ENCODE data around the gene NRG2.

The NRG2 gene

GRCh38 chr5:140041099-140041491 is 2.0 kb downstream of the NRG2 start:
- no peak for DNase-seq (ENCODE audit: low spot score)

DNA sequence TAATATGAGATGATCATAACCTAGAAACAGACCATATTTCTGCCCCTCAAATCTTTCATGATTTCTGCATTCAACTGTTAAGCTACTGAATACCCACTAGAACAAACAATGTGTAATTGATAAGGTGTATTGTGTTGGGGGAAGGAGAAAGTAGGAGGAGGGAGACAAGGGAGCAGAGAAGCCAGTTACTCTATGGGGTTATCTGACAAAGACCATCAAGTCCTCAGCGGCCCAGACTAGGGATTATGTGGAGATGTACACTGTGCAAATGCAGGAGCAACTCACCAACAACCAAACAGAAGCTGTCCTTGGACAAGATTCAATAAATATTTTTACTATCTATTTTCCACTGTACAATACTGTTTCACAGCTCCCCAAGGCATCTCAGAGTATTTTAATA is 2.7 kb downstream of the NRG2 start:
- DNase-seq (ENCODE audit: low spot score) = no peak

- no peak for DNase-seq (ENCODE audit: low spot score)
Measured at GRCh38 chr5:140039561-140039960, 3.5 kb downstream of the NRG2 start.

- peak; percentile 27 for DNase-seq (ENCODE audit: low spot score)
Measured at GRCh38 chr5:140038373-140038957, 4.6 kb downstream of the NRG2 start.

- no peak for DNase-seq (ENCODE audit: low spot score)
Measured at GRCh38 chr5:140037012-140037411, 6.1 kb downstream of the NRG2 start.

- no peak for DNase-seq (ENCODE audit: low spot score)
Measured at GRCh38 chr5:140035881-140036280, 7.2 kb downstream of the NRG2 start.

GRCh38 chr5:140033037-140033760 is 9.9 kb downstream of the NRG2 start:
- no peak for DNase-seq (ENCODE audit: low spot score)

GRCh38 chr5:140032296-140032695 is 10.8 kb downstream of the NRG2 start:
- DNase-seq (ENCODE audit: low spot score) = no peak

DNA sequence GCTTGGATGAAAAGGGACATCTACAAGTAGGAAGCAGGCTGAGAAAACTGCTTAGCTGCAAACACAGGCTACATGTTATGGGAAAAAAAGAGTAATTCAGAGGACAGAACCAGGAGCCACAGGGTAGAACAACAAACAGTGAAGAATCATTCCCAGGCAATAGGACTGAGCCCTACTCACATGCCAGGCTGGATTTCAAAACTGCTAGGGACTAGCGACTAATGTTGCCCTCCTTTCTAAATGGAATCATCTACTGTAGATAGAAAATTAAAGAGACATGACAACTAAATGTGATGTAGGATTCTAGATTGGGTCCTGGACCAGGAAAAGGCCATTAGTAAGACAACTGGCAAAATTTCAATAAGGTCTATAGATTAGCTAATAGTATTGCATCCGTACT is 15.3 kb downstream of the NRG2 start:
- DNase-seq (ENCODE audit: low spot score) = no peak

GRCh38 chr5:140025736-140026135 is 17.4 kb downstream of the NRG2 start:
- DNase-seq (ENCODE audit: low spot score) = peak; percentile 62

DNA sequence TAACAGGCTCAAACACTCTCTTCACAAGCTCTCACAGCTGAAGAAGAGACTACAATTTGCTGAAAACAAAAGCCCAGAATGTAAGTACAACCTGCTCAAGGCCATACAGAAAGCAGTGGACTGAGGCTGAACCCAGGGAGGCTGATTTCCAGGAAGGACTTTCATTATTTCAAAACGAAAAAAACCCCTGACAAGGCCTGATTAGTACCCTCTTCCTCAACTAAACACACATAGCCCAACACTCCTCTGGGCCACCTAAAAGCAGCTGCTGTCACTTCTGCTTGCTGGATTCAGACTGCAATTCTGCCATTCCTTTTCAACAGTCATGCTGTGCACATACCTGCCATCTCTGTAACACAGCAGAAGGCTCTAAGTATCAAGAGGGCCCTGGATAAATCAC is 18.2 kb downstream of the NRG2 start:
- no peak for DNase-seq (ENCODE audit: low spot score)

- no peak for DNase-seq (ENCODE audit: low spot score)
Measured at GRCh38 chr5:140023611-140024191, 19.4 kb downstream of the NRG2 start.

DNA sequence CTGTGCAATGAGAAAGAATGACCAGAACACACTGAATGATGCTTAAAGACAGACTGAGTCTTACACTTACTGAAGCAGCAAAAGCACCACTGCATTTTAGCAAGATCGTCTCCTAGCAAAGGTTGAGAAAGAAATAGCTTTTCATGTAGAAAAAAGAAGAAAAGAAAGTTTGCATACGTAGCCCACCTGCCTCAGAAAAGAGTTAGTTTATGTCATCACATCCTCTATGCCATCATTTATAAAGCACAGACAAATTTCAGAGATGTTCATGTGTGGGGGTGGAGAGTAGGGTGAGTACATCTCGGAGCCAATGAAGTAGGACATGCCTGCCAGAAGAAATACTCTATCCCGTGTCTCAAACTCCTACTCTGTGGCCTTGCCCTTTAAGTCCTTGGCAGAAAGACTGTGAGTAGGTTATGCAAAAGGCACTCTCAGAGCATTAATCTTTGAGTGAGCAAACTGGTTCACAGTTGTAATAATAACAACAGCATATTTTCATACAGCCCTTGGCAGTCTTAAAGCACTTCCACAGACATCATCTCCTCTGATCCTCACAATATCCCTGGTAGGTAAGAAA is 22.4 kb downstream of the NRG2 start:
- no peak for DNase-seq (ENCODE audit: low spot score)

- no peak for DNase-seq (ENCODE audit: low spot score)
Measured at GRCh38 chr5:140018920-140019644, 24.0 kb downstream of the NRG2 start.

- DNase-seq (ENCODE audit: low spot score) = no peak
Measured at GRCh38 chr5:140018517-140018916, 24.6 kb downstream of the NRG2 start.

- DNase-seq (ENCODE audit: low spot score) = no peak
Measured at GRCh38 chr5:140018096-140018481, 25.0 kb downstream of the NRG2 start.

DNA sequence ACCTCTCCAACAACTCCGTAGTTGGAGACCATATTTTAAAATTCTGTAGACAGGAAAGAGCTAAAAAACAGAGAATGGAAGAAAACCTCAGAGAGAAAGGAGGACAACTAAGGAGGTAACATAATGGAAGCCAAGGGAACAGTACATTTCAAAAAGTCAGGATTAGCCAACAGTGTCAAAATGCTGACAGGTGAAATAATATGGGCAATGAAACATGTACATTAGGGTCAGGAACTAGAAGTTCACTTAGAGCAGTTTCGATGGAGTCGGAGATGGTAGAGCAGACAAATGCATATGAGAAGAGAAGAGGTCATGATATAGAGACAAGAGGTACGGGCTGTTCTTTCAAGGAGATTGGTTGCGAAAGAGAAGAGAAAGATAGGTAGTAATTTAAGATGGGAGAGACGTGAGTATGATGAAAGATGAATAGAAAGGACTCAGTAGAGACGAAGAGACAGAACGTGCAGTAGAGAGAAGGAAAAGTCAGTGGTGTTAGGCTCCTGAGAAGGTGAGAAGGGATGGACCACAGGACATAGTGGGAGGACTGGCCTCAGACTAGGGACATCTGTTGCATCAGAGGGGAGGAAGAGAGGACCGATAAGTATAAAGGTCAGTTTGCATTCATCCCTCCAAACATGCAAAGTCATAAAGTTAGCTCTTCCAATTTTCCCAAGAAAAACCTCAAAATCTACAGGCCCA is 25.6 kb downstream of the NRG2 start:
- no peak for DNase-seq (ENCODE audit: low spot score)

- no peak for DNase-seq (ENCODE audit: low spot score)
Measured at GRCh38 chr5:140015706-140016105, 27.4 kb downstream of the NRG2 start.

DNA sequence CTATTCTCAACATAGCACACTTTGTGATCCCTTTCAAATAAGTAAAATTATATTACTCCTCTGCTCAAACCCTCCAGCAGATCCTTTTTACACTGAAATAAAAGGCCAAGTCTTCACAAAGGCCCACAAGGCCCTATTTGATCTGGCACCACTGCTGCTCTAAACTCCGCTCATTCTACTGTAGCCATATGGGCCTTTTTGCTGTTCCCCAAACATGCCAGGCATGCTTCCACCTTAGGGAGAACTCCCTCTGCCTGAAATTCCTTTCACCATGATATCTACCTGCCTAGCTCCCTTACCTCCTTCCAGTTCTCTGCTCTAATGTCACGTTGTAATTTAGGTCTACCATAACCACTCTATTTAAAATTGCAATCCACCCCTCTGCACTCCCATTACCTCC is 28.3 kb downstream of the NRG2 start:
- DNase-seq (ENCODE audit: low spot score) = no peak

GRCh38 chr5:140013536-140013935 is 29.6 kb downstream of the NRG2 start:
- DNase-seq (ENCODE audit: low spot score) = no peak

DNA sequence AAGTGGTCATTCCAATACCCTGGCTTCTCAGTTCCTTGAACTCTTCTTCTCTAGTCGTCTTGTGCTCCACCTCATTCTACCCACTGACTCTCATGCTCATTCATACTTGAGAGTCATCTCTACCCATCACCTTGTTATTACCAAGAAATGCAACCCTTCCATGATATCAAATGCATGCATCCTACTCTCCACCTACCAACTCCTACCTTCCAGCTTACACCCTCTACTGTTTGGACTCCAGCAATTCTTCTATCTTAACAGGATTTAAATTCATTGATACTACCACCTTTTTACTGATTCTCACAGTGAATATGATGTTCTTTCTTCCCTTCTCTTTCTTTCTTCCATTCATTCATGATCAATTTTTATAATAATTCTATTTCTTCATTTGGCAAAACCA is 30.7 kb downstream of the NRG2 start:
- DNase-seq (ENCODE audit: low spot score) = no peak

DNA sequence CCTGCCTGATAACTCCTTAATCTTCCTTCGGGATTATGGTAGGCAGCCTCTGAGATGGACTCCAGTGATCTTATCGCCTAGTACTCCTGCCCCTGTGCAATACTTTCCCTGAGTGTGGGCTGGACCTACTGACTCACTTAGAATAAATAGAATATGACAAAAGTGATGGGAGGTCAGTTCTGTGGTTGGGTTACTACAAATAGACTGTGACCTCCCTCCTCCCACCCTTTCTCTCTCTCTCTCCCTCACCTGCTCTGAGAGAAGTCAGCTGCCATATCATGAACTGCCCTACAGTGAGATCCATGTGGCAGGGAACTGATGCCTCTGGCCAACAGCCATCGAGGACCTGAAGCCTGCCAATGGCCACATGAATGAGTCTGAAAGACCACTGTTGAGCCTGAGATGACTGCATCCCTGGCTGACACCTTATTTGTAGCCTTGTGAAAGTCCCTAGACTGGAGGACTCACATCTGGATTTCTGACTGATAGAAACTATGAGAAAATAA is 31.7 kb downstream of the NRG2 start:
- peak; percentile 80 for DNase-seq (ENCODE audit: low spot score)

Data from kidney tubule cell (primary cell).